Measurements from ENCODE around the gene AASDHPPT.
A peak's percentile ranks its signal among the peaks of the same experiment; 100 is the strongest.

GRCh38 chr11:106133529-106133928, 56.1 kb downstream of the AASDHPPT start:
- no peak for TF ChIP-seq EP300 (IDR thresholded peaks at IDR 0.05; ENCODE audit: borderline replicate concordance in 1 of 2, low read depth in 1 of 2, low read length in 1 of 2)
- peak; percentile 48 for TF ChIP-seq CTCF (IDR thresholded peaks at IDR 0.05)
- no peak for TF ChIP-seq REST (IDR thresholded peaks at IDR 0.05; ENCODE audit: low read depth, low read length)
- peak; percentile 27; the same call in 1 of the 2 replicates for TF ChIP-seq SMC3 (IDR thresholded peaks at IDR 0.05; ENCODE audit: low read depth, low read length)
- TF ChIP-seq YY1 (IDR thresholded peaks at IDR 0.05; ENCODE audit: low read depth): no peak
- TF ChIP-seq JUND (IDR thresholded peaks at IDR 0.05): no peak
